Upper lobe of left lung (tissue), 6 donors: Measurements from ENCODE around the gene MYO1H. TPM values are rescaled to one million over a fixed set of nuclear protein-coding genes. Genes with fewer than 3 reads are reported as not detected.
A peak's percentile ranks its signal among the peaks of the same experiment; 100 is the strongest.

Experiments used
- ATAC-seq, 2 donors: fragments of 200-7000 bp; cut with Tn5 transposase; one replicate each; pipeline ENCODE4 v1.9.1; 2022; ENCODE audit warnings: mild to moderate bottlenecking in 2 of 2, moderate library complexity in 2 of 2; ENCODE audit not compliant: low FRiP score in 2 of 2
- DNase-seq, 2 donors: peaks; one replicate each; pipeline ENCODE4 v3.0.0-alpha.2; 2019 to 2020
- H3K27ac ChIP-seq, 4 donors: fragments of 200-600 bp; sonication (generic); one replicate each; pipeline ENCODE4 v1.5.1; 2016 to 2019
- H3K27me3 ChIP-seq, 4 donors: fragments of 200-600 bp; sonication (generic); one replicate each; pipeline ENCODE4 v1.5.1; 2017 to 2019
- H3K36me3 ChIP-seq, 4 donors: fragments of 200-600 bp; sonication (generic); one replicate each; pipeline ENCODE4 v1.5.1; 2016 to 2019
- H3K4me1 ChIP-seq, 4 donors: fragments of 200-600 bp; sonication (generic); one replicate each; pipeline ENCODE4 v1.5.1; 2018 to 2019
- H3K4me3 ChIP-seq, 4 donors: fragments of 200-600 bp; sonication (generic); one replicate each; pipeline ENCODE4 v1.5.1; 2017 to 2019; ENCODE audit warnings: mild to moderate bottlenecking in 2 of 4, moderate library complexity in 1 of 4
- H3K9me3 ChIP-seq, 4 donors: fragments of 200-600 bp; sonication (generic); one replicate each; pipeline ENCODE4 v1.5.1; 2018 to 2019
- CTCF ChIP-seq, 6 experiments: fragments of 450-650 bp in 4 of 6; fragments of 200-600 bp in 2 of 6; sonication (generic) in 2 of 6; IDR thresholded peaks; one replicate each; pipeline ENCODE4 v1.5.1; 2016 to 2019; ENCODE audit warnings: antibody characterized with exemption in 6 of 6
- EP300 ChIP-seq, 4 donors: sonication (generic); formaldehyde crosslinking; IDR thresholded peaks; one replicate each; pipeline ENCODE4 v1.5.1; 2017; ENCODE audit warnings: antibody characterized with exemption in 4 of 4, control low read depth in 2 of 4
- POLR2A ChIP-seq, 4 donors: fragments of 450-650 bp; IDR thresholded peaks; one replicate each; pipeline ENCODE4 v1.5.1; 2016 to 2017; ENCODE audit warnings: antibody characterized with exemption in 4 of 4, mild to moderate bottlenecking in 2 of 4
- POLR2AphosphoS5 ChIP-seq, 2 donors: sonication (generic); formaldehyde crosslinking; IDR thresholded peaks; one replicate each; pipeline ENCODE4 v1.5.1; 2017; ENCODE audit warnings: antibody characterized with exemption in 2 of 2
- WGBS, 2 donors: methylation state at CpG; one replicate each; pipeline ENCODE4 v1.1.5; 2017 to 2018; 5-methylcytosine and 5-hydroxymethylcytosine counted together
- total RNA-seq, 6 donors: library from RNA; depleted of rRNA in 4 of 6; stranded (reverse); fragments of >200 nt in 4 of 6; gene quantifications; one replicate each; pipeline versions ENCODE4 v1.1.0 to v1.2.1, GENCODE V29; 2016 to 2021
- donor health status: DM: no; HTN: no; CAD: no; lungs with moderate emphysema.
- donor health status: DM: no; HTN: yes; CAD: no; lungs with severe emphysema.

The MYO1H gene
- total RNA-seq, 6 donors from 2014 or later = 0.17 to 0.51 (median 0.46) TPM; not detected in 3

- no peak for ATAC-seq
- DNase-seq = peak in 1 of 2 donors; percentile 47
These were observed 102.3 kb downstream of the MYO1H start for GRCh38 chr12:109449845-109450532.

GRCh38 chr12:109450980-109451379, 103.3 kb downstream of the MYO1H start:
- no peak overlapping the region for H3K4me3 ChIP-seq
- H3K36me3 ChIP-seq = peaks cover 11 to 100% (median 67%) of the 10 kb centered on the region in 4 donors
- no peak for TF ChIP-seq POLR2A (IDR thresholded peaks at IDR 0.05)
- no peak for TF ChIP-seq CTCF (IDR thresholded peaks at IDR 0.05)
- no peak for TF ChIP-seq EP300 (IDR thresholded peaks at IDR 0.05)
- no peak for TF ChIP-seq POLR2AphosphoS5 (IDR thresholded peaks at IDR 0.05)
- peak overlapping the region in 1 of 4 donors; percentile 21 for H3K27ac ChIP-seq
- no peaks in the 10 kb centered on the region for H3K27me3 ChIP-seq
- peaks cover 0 to 15% (median 5%) of the 10 kb centered on the region in 4 donors for H3K4me1 ChIP-seq
- no peak for DNase-seq
- no peaks in the 10 kb centered on the region for H3K9me3 ChIP-seq
- WGBS, 2 donors = 37 to 47% methylated on average over 4 of the region's 4 CpGs
- ATAC-seq = no peak

More at GRCh38 chr12:109449845-109450532, 102.3 kb downstream of the MYO1H start:
- WGBS, 2 donors = 86 to 87% methylated on average over 16 of the region's 16 CpGs
- H3K27me3 ChIP-seq = no peaks in the 10 kb centered on the region
- TF ChIP-seq EP300 (IDR thresholded peaks at IDR 0.05) = no peak
- no peak for TF ChIP-seq POLR2AphosphoS5 (IDR thresholded peaks at IDR 0.05)
- no peak for TF ChIP-seq POLR2A (IDR thresholded peaks at IDR 0.05)
- TF ChIP-seq CTCF (IDR thresholded peaks at IDR 0.05) = no peak
- H3K27ac ChIP-seq = no peak overlapping the region
- peaks cover 0 to 15% (median 5%) of the 10 kb centered on the region in 4 donors for H3K4me1 ChIP-seq
- H3K9me3 ChIP-seq = no peaks in the 10 kb centered on the region
- H3K4me3 ChIP-seq = no peak overlapping the region
- H3K36me3 ChIP-seq = peaks cover 11 to 98% (median 58%) of the 10 kb centered on the region in 4 donors

GRCh38 chr12:109451400-109451799, 103.7 kb downstream of the MYO1H start:
- no peak for ATAC-seq
- TF ChIP-seq POLR2AphosphoS5 (IDR thresholded peaks at IDR 0.05) (no peak), EP300 (IDR thresholded peaks at IDR 0.05) (no peak), CTCF (IDR thresholded peaks at IDR 0.05) (no peak), POLR2A (IDR thresholded peaks at IDR 0.05) (no peak)
- DNase-seq = peak in 1 of 2 donors; percentile 79
- H3K9me3 ChIP-seq = no peaks in the 10 kb centered on the region
- no peaks in the 10 kb centered on the region for H3K27me3 ChIP-seq
- peaks cover 11 to 100% (median 70%) of the 10 kb centered on the region in 4 donors for H3K36me3 ChIP-seq
- peaks cover 0 to 15% (median 5%) of the 10 kb centered on the region in 4 donors for H3K4me1 ChIP-seq
- WGBS, 2 donors = 75 to 92% methylated on average over 1 to 23 of the region's 23 CpGs
- H3K27ac ChIP-seq = peak overlapping the region in 2 of 4 donors; percentile 21 to 38
- no peak overlapping the region for H3K4me3 ChIP-seq

- Histone ChIP-seq H3K9me3 (no peaks in the 10 kb centered on the region), H3K27me3 (no peaks in the 10 kb centered on the region), H3K4me1 (peaks cover 0 to 16% (median 5%) of the 10 kb centered on the region in 4 donors), H3K27ac (no peak overlapping the region), H3K4me3 (no peak overlapping the region), H3K36me3 (peaks cover 11 to 100% (median 71%) of the 10 kb centered on the region in 4 donors)
- DNase-seq (no peak), ATAC-seq (no peak)
- 64 to 94% methylated on average over 2 of the region's 2 CpGs for WGBS, 2 donors
- TF ChIP-seq POLR2AphosphoS5 (IDR thresholded peaks at IDR 0.05) (no peak), POLR2A (IDR thresholded peaks at IDR 0.05) (no peak), CTCF (IDR thresholded peaks at IDR 0.05) (no peak), EP300 (IDR thresholded peaks at IDR 0.05) (no peak)
These were observed 104.8 kb downstream of the MYO1H start for GRCh38 chr12:109452489-109452888.
